ENCODE results near the gene TMUB1. TPM values are rescaled to one million over a fixed set of nuclear protein-coding genes. Genes with fewer than 3 reads are reported as not detected.

Gene TMUB1
- total and polyA plus RNA-seq, 9 of the 15 experiments (the other 6 are each of a cell fraction or from before 2014, with no cell fraction given), result 0.14 to 241 (median 74.1) TPM

DNA sequence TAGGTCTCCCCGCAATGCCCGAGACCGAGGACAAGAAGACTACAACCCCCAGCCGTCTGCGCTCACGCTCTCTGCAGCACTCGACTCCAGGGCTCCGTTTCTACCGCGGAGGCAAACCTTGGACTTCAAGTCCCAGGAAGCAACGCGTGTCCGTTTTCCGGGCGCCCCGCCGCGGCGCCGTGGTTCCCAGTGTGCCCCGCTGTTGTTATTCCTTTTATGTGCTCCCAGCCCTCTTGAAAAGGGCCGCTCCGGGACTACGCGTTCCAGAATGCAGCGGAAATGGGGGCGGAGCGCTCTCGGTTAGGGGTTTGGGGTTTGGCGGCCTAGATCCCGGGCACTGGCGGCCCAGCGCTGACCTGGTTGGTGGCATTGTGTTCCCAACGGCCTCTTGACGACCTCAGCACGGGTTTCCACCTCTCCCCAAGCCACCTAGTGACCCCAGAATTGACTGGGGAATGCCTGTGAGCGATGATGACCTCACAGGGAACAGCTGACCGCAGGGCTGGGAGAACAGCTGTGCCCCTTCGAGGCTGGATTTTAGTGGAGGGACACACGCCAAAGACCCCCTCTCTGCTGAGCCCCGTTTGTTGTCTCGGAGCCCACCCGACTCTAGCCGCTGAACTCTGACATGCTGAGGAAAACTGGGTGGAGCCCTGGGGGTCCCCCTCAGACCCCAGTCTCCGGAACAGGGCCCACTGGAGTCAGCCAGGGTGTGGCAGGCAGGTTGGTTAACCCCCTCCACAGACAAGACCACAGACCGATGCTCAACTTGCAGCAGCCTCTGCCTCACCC is 25.1 kb downstream of the TMUB1 start (continued):
- peak; percentile 64; the same call in 1 of the 2 replicates for TF ChIP-seq FOSL1 (tag; conservative IDR thresholded peaks at IDR 0.05)
- peak; percentile 95 for TF ChIP-seq CXXC5 (CRISPR knock-in tag; IDR thresholded peaks at IDR 0.05)
- TF ChIP-seq POU5F1 (IDR thresholded peaks at IDR 0.05; ENCODE audit: borderline replicate concordance, low read depth, low read length, partially characterized antibody), result peak; percentile 66
- TF ChIP-seq, protein P1, sequence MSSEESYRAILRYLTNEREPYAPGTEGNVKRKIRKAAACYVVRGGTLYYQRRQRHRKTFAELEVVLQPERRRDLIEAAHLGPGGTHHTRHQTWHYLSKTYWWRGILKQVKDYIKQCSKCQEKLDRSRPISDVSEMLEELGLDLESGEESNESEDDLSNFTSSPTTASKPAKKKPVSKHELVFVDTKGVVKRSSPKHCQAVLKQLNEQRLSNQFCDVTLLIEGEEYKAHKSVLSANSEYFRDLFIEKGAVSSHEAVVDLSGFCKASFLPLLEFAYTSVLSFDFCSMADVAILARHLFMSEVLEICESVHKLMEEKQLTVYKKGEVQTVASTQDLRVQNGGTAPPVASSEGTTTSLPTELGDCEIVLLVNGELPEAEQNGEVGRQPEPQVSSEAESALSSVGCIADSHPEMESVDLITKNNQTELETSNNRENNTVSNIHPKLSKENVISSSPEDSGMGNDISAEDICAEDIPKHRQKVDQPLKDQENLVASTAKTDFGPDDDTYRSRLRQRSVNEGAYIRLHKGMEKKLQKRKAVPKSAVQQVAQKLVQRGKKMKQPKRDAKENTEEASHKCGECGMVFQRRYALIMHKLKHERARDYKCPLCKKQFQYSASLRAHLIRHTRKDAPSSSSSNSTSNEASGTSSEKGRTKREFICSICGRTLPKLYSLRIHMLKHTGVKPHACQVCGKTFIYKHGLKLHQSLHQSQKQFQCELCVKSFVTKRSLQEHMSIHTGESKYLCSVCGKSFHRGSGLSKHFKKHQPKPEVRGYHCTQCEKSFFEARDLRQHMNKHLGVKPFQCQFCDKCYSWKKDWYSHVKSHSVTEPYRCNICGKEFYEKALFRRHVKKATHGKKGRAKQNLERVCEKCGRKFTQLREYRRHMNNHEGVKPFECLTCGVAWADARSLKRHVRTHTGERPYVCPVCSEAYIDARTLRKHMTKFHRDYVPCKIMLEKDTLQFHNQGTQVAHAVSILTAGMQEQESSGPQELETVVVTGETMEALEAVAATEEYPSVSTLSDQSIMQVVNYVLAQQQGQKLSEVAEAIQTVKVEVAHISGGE (CRISPR knock-in tag; IDR thresholded peaks at IDR 0.05), result peak in 2 of 3 experiments; percentile 6 to 95; a peak in 2 of 6 replicates
- TF ChIP-seq SPI1 (IDR thresholded peaks at IDR 0.05; ENCODE audit: borderline replicate concordance, low read depth, low read length), result peak; percentile 21; the same call in 1 of the 2 replicates
- TF ChIP-seq SMARCA4 (IDR thresholded peaks at IDR 0.05), result peak; percentile 62; the same call in 1 of the 2 replicates
- TF ChIP-seq TEAD4 (IDR thresholded peaks at IDR 0.05; ENCODE audit: low read length), result 0 out of 2 replicates have a peak, but pooled peaks have one; percentile 14
- TF ChIP-seq TEAD4 (CRISPR knock-in tag; IDR thresholded peaks at IDR 0.05; ENCODE audit: borderline replicate concordance), result no peak
- TF ChIP-seq, protein P2, sequence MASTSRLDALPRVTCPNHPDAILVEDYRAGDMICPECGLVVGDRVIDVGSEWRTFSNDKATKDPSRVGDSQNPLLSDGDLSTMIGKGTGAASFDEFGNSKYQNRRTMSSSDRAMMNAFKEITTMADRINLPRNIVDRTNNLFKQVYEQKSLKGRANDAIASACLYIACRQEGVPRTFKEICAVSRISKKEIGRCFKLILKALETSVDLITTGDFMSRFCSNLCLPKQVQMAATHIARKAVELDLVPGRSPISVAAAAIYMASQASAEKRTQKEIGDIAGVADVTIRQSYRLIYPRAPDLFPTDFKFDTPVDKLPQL (IDR thresholded peaks at IDR 0.05; ENCODE audit: extremely low read depth, insufficient read length), result no peak
- peak; percentile 38; the same call in 1 of the 2 replicates for TF ChIP-seq CBFA2T3 (IDR thresholded peaks at IDR 0.05)
- TF ChIP-seq KDM5B (IDR thresholded peaks at IDR 0.05; ENCODE audit: insufficient replicate concordance, low read depth, low read length), result peak; percentile 84
- TF ChIP-seq, protein P3, sequence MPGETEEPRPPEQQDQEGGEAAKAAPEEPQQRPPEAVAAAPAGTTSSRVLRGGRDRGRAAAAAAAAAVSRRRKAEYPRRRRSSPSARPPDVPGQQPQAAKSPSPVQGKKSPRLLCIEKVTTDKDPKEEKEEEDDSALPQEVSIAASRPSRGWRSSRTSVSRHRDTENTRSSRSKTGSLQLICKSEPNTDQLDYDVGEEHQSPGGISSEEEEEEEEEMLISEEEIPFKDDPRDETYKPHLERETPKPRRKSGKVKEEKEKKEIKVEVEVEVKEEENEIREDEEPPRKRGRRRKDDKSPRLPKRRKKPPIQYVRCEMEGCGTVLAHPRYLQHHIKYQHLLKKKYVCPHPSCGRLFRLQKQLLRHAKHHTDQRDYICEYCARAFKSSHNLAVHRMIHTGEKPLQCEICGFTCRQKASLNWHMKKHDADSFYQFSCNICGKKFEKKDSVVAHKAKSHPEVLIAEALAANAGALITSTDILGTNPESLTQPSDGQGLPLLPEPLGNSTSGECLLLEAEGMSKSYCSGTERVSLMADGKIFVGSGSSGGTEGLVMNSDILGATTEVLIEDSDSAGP (CRISPR knock-in tag; IDR thresholded peaks at IDR 0.05), result no peak
- TF ChIP-seq ZNF830 (CRISPR knock-in tag; IDR thresholded peaks at IDR 0.05), result peak; percentile 61; the same call in 1 of the 2 replicates
- peak; percentile 95 for TF ChIP-seq SP1 (CRISPR knock-in tag; IDR thresholded peaks at IDR 0.05)
- TF ChIP-seq CREM (IDR thresholded peaks at IDR 0.05; ENCODE audit: low read depth), result peak; percentile 95
- TF ChIP-seq ETS1 (conservative IDR thresholded peaks at IDR 0.05; ENCODE audit: control insufficient read depth, low read depth, low read length), result peak; percentile 100

All from K562 (cell line).